ENCODE results near the gene HUWE1.

DNA sequence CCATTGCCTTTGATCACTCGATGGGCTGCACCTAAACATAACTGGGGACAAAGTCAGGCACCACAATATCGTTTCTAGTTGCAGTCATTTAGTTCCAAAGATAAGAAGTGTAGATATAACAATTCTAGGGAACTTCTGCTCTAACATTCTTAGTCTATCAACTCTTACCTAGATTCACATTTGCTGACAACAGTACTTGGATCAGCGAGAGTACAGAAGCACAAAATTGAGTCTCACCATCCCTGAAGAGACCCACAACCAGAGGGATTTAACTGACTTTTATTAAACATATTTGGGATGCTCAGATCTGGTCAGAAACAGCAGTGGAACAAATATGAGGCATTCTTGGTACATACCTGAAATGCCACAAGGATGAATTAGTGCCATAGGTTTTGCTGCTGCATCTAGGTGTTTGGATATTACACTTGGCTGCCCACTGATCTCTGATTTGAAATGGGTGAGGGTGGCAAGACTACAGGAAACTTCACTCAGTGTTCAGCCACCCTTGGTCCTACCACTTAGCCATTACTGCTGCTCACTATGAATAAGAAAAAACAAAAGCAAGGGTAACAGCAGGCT, 28.9 kb upstream of the HUWE1 start:
- TF ChIP-seq, protein P1, sequence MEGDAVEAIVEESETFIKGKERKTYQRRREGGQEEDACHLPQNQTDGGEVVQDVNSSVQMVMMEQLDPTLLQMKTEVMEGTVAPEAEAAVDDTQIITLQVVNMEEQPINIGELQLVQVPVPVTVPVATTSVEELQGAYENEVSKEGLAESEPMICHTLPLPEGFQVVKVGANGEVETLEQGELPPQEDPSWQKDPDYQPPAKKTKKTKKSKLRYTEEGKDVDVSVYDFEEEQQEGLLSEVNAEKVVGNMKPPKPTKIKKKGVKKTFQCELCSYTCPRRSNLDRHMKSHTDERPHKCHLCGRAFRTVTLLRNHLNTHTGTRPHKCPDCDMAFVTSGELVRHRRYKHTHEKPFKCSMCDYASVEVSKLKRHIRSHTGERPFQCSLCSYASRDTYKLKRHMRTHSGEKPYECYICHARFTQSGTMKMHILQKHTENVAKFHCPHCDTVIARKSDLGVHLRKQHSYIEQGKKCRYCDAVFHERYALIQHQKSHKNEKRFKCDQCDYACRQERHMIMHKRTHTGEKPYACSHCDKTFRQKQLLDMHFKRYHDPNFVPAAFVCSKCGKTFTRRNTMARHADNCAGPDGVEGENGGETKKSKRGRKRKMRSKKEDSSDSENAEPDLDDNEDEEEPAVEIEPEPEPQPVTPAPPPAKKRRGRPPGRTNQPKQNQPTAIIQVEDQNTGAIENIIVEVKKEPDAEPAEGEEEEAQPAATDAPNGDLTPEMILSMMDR (IDR thresholded peaks at IDR 0.05), result no peak
- TF ChIP-seq POLR2A (IDR thresholded peaks at IDR 0.05), result no peak

All from testis (tissue), 2 donors.